GM10266 (cell line): ENCODE data around the gene EML3.

Source experiments
- DNase-seq: peaks from one replicate; pipeline ENCODE4 v3.0.0; 2012; ENCODE audit errors: extremely low spot score
- CTCF ChIP-seq: IDR thresholded peaks from 2 replicates; pipeline ENCODE4 v1.5.1; 2012; ENCODE audit warnings: mild to moderate bottlenecking, low read depth; ENCODE audit not compliant: control insufficient read depth, insufficient read depth; ENCODE audit errors: missing control alignments

The EML3 gene

DNA sequence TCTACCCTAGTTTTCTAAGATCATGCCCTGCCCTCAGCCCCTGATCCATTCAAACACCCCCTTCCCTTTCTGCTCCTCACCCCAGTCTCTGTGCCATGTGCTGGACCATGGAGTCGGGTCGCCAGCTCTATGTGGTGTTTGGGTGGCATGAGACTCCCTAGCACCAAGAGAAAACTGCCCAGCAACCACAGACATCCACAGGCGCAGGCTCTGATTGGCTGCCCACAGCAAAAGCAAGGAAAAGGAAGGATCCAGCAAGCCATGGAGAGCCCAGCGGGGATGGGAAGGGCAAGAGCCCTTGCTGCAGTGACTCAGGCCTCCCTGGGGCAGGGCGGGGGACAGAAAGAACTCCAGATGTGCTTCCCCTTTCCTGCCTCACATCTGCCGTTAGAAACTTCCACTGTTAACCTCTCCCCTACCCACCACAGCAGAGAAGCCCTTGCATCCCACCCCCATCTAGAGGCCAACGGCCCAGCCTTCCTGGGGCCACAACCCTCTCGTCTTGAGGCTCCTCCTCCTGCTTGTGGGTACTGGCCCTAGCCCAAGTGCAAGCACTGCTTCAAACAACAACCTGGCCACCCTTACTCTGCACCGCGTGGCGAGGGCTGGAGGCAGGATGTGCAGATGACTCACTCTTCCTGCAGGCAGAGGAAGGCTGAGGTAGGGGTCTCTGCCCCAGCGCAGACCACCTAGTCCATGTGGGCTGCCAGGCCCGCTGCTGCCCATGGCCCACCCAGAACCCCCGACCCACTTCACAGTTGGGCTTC lies 56.3 kb downstream of the EML3 start:
- peak; percentile 61 for DNase-seq
- no peak for TF ChIP-seq CTCF

- TF ChIP-seq CTCF = no peak
- peak; percentile 59 for DNase-seq
Measured at GRCh38 chr11:62555464-62556107, 57.0 kb downstream of the EML3 start.

GRCh38 chr11:62554387-62555167 lies 58.0 kb downstream of the EML3 start:
- TF ChIP-seq CTCF = no peak
- no peak for DNase-seq

GRCh38 chr11:62553839-62554361 lies 58.7 kb downstream of the EML3 start:
- no peak for TF ChIP-seq CTCF
- no peak for DNase-seq

DNA sequence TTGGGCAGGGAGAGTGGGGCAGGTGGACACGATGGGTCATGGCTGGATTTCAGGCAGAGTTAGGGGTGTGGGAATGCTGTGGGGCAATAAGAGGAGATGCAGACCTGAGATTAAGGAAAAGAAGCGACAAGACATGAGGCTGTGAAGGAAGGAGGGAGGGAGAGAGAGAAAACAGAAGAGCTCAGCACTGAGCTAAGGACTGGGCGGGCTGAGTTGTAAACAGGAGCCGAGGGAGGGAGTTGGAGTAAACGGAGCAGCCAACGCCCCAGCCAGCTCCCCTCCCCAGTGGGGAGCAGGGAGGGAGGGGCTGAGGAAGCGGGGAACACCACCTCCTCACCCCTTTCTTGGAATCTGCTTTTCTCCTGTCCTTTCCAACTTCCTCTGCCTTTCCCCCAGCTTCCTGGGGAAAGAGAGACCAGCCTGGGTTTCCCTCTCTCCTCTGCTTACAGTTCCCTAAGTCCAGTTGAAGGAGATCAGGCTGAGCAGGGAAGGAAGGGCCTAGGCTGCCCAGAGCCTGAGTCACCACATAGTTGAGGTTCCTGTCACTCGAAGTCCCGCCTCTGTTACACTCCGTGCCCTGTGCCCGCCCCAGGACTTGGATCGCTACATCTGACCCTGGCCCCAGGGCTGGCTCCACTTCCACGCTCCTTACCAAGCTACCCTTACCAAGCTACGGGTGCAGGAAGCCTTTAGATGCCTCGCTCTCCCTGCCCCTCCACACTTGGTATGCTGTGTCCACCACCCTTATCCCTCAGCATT lies 59.3 kb downstream of the EML3 start:
- DNase-seq = no peak
- TF ChIP-seq CTCF = no peak

DNA sequence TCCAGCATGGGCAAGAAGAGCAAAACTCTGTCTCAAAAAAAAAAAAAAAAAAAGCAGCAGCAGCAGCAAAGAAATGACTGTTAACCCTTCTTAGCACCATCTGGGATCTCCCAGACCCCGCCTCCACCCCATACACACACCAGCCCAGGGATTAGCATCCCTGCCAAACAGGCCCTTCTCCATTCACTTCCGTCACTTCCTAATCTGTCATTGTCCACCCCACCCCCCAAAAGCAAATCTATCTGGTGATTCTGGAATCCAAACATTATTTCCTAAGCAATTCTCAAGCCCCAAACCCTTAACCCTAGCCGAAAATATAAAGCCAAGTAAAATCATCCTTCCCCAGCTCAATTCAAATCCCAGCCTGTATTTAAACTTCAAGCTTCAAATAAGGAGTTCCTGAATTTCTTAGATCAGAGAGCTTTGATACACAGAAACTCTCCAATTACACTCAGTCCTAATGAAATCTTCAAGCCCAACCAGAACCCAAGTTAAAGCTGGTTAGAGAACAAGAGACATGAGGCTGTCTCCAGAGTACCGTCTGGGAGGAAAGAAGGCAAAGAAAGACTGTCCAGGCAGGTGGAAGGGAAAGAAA lies 60.0 kb downstream of the EML3 start:
- no peak for TF ChIP-seq CTCF
- DNase-seq = no peak
